HG02678 (cell line): ENCODE data around the gene SSR1.
A peak's percentile ranks its signal among the peaks of the same experiment; 100 is the strongest.
"Not testable (repeated sequence)": the region's sequence is repeated elsewhere in the genome, so short reads cannot be mapped to it uniquely, and the experiment has no call there.

Source experiments
- ATAC-seq: cut with Tn5 transposase; IDR thresholded peaks from one replicate; pipeline ENCODE4 v1.9.1; 2021; ENCODE audit warnings: mild to moderate bottlenecking, moderate library complexity; ENCODE audit not compliant: unreplicated experiment

Gene SSR1

GRCh38 chr6:7282097-7282906 lies 30.7 kb downstream of the SSR1 start:
- ATAC-seq = peak; percentile 36

GRCh38 chr6:7276199-7276524 lies 36.8 kb downstream of the SSR1 start:
- no peak for ATAC-seq

DNA sequence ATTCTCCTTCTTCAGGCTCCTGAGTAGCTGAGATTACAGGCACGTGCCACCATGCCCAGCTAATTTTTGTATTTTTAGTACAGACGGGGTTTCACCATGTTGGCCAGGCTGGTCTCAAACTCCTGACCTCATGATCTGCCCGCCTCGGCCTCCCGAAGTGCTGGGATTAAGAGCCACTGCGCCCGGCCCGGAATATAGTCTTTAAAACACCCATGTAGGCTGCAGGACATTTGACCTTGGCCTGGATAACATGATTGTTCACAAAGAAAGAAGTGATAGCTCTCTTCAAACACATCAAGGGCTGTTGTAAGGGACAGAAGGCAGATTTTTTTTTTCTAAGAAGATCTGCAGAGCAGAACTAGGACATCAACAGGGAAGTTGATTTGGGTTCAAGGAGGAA lies 38.5 kb downstream of the SSR1 start:
- ATAC-seq = not testable (repeated sequence)

GRCh38 chr6:7273709-7274108 lies 39.3 kb downstream of the SSR1 start:
- ATAC-seq = no peak

- ATAC-seq = no peak
Measured at GRCh38 chr6:7271205-7271534, 41.8 kb downstream of the SSR1 start.

- ATAC-seq = no peak
Measured at GRCh38 chr6:7270320-7271204, 42.4 kb downstream of the SSR1 start.

DNA sequence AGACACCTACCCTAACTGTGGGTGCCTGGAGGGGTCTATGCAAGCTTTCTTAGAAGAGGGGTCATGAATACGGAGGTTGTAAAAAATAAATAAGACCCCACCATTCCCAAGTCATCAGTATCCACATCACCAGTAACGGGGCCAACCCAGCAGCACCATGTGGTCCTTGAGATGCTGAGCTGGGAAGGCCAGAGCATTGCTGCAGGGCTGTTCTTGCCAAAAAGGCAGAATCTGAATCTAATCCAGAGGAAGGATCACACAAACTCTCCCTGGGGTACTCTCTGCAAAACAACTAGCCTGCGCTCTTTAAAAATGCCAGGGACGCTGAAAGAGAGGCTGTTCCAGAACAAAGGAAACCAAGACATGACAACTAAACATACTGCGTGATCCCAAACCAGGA lies 43.2 kb downstream of the SSR1 start:
- no peak for ATAC-seq

DNA sequence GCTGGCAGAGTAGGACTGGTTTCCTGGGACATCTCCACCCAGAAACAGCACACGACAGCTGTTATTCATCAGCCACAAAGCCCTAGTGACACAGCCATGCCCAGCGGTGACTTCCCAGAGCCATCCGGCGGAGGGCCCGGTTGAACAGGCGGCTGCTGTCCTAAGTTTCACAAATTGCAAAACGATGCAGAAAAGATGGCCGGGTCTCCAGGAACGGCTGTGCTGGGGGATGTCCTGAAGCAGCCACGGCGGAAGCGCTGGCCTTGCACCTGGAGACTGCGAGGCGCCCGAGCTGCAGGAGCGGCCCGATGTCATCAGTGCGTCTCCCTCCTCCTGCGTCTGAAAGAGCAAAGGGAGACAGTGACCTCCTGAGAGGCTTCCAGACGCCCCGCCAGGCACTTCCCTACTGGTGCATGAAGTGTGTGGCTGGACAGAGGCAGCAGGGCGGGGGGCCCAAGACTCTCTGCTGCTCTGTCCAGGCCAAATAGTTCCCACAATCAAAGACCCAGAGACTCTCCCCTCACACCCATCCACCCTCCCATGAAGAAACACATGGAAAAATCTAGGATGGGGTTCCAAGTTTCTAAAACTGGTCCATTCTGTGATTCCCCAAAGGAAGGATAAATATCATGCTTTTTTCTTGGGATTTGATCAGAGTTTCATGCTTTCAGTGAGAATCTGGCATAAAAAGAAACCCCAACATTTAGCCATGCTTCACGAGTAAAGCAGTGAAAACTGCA lies 44.0 kb downstream of the SSR1 start:
- ATAC-seq = no peak

GRCh38 chr6:7268362-7268761 lies 44.6 kb downstream of the SSR1 start:
- no peak for ATAC-seq

DNA sequence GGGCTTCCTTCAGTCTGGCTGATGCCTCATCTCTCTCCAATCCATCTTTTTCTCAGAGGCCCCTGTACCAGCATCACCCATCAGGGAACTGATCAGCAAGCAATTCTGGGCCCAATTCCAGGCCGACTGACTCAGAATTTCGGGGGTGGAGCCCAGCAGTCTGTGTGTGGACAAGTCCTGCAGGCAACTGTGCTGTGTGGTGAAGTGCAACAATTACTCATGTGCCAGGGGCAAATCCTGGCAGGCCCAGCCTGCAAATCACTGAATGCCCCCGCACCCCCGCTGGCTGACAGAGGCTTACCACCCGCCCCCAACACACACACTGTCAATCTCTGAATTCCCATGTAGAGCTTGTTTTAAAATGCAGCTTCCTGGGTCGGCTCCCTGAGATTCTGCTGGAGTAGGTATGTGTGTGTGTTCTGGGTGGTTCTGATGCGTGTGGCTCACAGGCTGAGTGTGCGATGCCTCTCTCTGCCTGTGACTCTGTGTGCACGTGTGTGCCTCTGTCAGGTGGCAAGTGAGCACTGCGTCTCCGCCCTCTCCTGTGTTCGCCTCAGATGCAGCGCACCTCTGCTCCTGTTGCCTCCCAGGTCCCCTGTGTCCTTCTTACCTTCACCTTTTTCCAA lies 45.4 kb downstream of the SSR1 start:
- no peak for ATAC-seq

DNA sequence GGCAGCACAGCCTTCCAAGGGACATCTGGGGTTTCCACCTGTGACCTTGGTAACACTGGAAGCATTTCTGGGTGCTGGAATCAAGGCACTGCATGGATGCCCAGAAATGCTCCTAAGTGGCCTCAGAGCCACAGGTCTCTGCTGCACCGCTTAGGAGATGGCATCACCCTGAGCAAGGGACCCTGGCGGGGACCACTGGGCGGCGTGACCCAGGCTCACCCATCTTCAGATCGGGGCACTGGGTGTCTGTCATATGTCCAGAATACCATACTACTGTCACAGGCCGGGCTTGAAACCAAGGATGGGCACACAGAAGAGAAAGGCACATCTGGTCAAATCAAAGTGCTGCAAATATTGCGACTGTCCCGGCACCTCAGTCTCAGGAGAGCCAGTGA lies 45.9 kb downstream of the SSR1 start:
- no peak for ATAC-seq

DNA sequence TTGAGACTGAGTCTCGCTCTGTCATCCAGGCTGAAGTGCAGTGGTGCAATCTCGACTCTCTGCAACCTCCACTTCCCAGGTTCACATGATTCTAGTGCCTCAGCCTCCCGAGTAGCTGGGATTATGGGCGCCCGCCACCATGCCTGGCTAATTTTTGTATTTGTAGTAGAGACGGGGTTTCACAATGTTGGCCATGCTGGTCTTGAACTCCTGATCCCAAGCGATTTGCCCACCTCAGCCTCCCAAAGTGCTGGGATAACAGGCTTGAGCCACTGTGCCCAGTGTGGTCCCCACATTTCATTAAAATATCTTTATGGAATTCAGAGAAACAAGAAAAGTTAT lies 47.6 kb downstream of the SSR1 start:
- not testable (repeated sequence) for ATAC-seq

DNA sequence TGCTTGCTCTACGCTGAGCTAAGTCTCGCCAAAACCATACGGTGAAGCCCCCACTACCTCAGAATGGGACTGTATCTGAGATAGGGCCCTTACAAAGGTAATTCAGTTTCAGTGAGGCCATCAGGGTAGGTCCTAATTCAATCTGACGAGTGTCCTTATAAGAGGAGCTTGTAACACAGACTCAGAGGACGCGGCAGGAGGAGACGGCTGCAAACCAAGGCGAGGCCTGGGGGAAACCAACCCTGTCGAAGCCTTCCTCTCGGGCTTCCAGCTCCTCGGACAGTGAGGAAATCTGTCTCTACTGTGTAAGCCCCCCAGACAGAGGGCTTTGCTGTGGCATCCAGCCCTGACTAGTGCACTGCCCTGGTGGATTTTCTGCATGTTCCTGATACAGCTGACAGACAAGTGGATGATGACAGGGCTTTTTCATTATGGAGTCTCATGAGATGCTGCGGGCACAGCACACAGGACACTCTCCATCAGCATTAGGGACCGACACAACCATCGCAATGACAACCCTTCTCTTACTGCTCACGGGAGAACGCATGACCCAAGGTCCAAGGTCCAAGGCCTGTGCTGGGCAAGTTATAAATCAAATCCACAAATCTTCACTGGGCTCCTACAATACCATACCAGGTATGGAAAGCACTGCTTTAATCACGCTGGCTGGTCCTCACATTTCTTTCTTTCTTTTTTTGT lies 48.2 kb downstream of the SSR1 start:
- no peak for ATAC-seq

- no peak for ATAC-seq
Measured at GRCh38 chr6:7264041-7264440, 49.0 kb downstream of the SSR1 start.

- not testable (repeated sequence) for ATAC-seq
Measured at GRCh38 chr6:7263519-7263805, 49.5 kb downstream of the SSR1 start.

GRCh38 chr6:7262746-7263518 lies 50.1 kb downstream of the SSR1 start:
- no peak for ATAC-seq

- ATAC-seq = no peak
Measured at GRCh38 chr6:7261852-7262461, 51.0 kb downstream of the SSR1 start.

- peak; percentile 81 for ATAC-seq
Measured at GRCh38 chr6:7261032-7261841, 51.8 kb downstream of the SSR1 start.
